Suprapubic skin (tissue), 3 donors: ENCODE measurements around the gene ELOB.

Source experiments
- CTCF ChIP-seq, 2 donors: fragments of 200-600 bp in 1 of 2; fragments of 450-650 bp in 1 of 2; sonication (generic) in 1 of 2; IDR thresholded peaks; one replicate each; pipeline ENCODE4 v1.5.1; 2016 to 2019; ENCODE audit warnings: antibody characterized with exemption in 2 of 2, mild to moderate bottlenecking in 1 of 2, moderate library complexity in 1 of 2
- POLR2AphosphoS5 ChIP-seq, 3 donors: sonication (generic); formaldehyde crosslinking; IDR thresholded peaks; one replicate each; pipeline ENCODE4 v1.6.1; 2017; ENCODE audit warnings: antibody characterized with exemption in 3 of 3

GRCh38 chr16:2767891-2768290 is 9.2 kb downstream of the ELOB start:
- no peak for TF ChIP-seq CTCF (IDR thresholded peaks at IDR 0.05)
- no peak for TF ChIP-seq POLR2AphosphoS5 (IDR thresholded peaks at IDR 0.05)
